GM12878 (cell line): ENCODE measurements around the gene CCDC97.

Experiments used
- ATF2 ChIP-seq: IDR thresholded peaks from 2 replicates; pipeline ENCODE4 v1.6.1; 2012; ENCODE audit warnings: low read length, inconsistent platforms
- CTCF ChIP-seq, 3 experiments: IDR thresholded peaks in 2 of 3; conservative IDR thresholded peaks in 1 of 3; 2 replicates each; pipeline ENCODE4 v1.5.1; 2011; ENCODE audit warnings: low read depth in 3 of 3, low read length in 3 of 3, mild to moderate bottlenecking in 3 of 3, control low read depth in 2 of 3, moderate library complexity in 2 of 3, inconsistent platforms in 1 of 3, mixed read lengths in 1 of 3; ENCODE audit not compliant: control insufficient read depth in 2 of 3, insufficient read depth in 1 of 3; ENCODE audit errors: extremely low read depth in 1 of 3
- ELK1 ChIP-seq: IDR thresholded peaks from 2 replicates; pipeline ENCODE4 v1.6.1; 2012; ENCODE audit warnings: low read depth, low read length, improper control_type of control experiment
- EZH2 ChIP-seq: IDR thresholded peaks from 2 replicates; pipeline ENCODE4 v1.6.1; 2012; ENCODE audit warnings: low read depth, mild to moderate bottlenecking, control low read depth, inconsistent platforms, low read length, borderline replicate concordance; ENCODE audit not compliant: control insufficient read depth
- GABPA ChIP-seq: IDR thresholded peaks from 2 replicates; pipeline ENCODE4 v1.6.1; 2014; ENCODE audit warnings: antibody characterized with exemption, low read depth, mild to moderate bottlenecking, inconsistent platforms
- MXI1 ChIP-seq: fragments of 150-350 bp; IDR thresholded peaks from 2 replicates; pipeline ENCODE4 v1.6.1; 2011; ENCODE audit warnings: low read depth, mild to moderate bottlenecking, inconsistent platforms, low read length, improper control_type of control experiment
- POLR2AphosphoS5 ChIP-seq: IDR thresholded peaks from 2 replicates; pipeline ENCODE4 v1.6.1; 2011; ENCODE audit warnings: mild to moderate bottlenecking, low read length, inconsistent platforms
- RAD21 ChIP-seq: IDR thresholded peaks from 2 replicates; pipeline ENCODE4 v1.6.1; 2011; ENCODE audit warnings: mild to moderate bottlenecking, low read depth, low read length, moderate library complexity; ENCODE audit not compliant: insufficient read depth
- USF2 ChIP-seq: IDR thresholded peaks from 2 replicates; pipeline ENCODE4 v1.6.1; 2011; ENCODE audit warnings: low read depth, low read length, improper control_type of control experiment, borderline replicate concordance
- TF ChIP-seq, protein P1 (sequence below): IDR thresholded peaks from 2 replicates; pipeline ENCODE4 v1.6.1; 2011; ENCODE audit warnings: borderline replicate concordance, low read depth, mild to moderate bottlenecking, moderate library complexity, mixed read lengths, low read length; ENCODE audit not compliant: insufficient read depth; ENCODE audit errors: extremely low read length
- TF ChIP-seq, protein P2 (sequence below): IDR thresholded peaks from 2 replicates; pipeline ENCODE4 v1.6.1; 2011; ENCODE audit warnings: mild to moderate bottlenecking, low read depth, low read length, moderate library complexity; ENCODE audit not compliant: insufficient replicate concordance

DNA sequence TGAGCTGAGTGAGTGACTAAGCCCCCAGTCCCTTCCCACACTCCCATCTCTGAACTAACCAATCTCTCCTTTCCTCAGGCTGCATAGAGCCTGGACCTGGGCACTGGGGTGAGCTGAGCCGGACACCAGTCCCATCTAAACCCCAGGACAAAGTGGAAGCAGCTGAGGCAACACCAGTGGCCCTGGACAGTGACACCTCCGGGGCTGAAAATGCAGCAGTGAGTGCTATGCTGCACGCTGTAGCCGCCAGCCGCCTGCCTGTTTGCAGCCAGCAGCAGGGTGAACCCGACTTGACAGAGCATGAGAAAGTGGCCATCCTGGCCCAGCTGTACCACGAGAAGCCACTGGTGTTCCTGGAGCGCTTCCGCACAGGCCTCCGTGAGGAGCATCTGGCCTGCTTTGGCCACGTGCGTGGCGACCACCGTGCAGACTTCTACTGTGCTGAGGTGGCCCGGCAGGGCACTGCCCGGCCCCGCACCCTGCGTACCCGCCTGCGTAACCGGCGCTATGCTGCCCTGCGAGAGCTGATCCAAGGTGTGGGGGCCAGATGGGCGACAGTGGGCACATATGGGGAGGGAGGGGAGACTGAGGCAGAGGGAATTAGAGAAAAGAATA is 6.4 kb downstream of the CCDC97 start:
- TF ChIP-seq ELK1 (no peak), EZH2 (no peak), CTCF (IDR thresholded peaks at IDR 0.05 in 2 of 3, conservative IDR thresholded peaks at IDR 0.05 in 1 of 3; ENCODE audit: control insufficient read depth in 2 of 3, extremely low read depth in 1 of 3, insufficient read depth in 1 of 3, low read depth in 3 of 3, low read length in 3 of 3) (no peak), RAD21 (no peak), ATF2 (no peak), USF2 (no peak), MXI1 (no peak), GABPA (no peak), POLR2AphosphoS5 (no peak)
- TF ChIP-seq, protein P1, sequence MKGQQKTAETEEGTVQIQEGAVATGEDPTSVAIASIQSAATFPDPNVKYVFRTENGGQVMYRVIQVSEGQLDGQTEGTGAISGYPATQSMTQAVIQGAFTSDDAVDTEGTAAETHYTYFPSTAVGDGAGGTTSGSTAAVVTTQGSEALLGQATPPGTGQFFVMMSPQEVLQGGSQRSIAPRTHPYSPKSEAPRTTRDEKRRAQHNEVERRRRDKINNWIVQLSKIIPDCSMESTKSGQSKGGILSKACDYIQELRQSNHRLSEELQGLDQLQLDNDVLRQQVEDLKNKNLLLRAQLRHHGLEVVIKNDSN: no peak
- TF ChIP-seq, protein P2, sequence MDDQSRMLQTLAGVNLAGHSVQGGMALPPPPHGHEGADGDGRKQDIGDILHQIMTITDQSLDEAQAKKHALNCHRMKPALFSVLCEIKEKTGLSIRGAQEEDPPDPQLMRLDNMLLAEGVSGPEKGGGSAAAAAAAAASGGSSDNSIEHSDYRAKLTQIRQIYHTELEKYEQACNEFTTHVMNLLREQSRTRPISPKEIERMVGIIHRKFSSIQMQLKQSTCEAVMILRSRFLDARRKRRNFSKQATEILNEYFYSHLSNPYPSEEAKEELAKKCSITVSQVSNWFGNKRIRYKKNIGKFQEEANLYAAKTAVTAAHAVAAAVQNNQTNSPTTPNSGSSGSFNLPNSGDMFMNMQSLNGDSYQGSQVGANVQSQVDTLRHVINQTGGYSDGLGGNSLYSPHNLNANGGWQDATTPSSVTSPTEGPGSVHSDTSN: no peak
